H1 (cell line): ENCODE measurements around the gene TMEM120A. TPM values are rescaled to one million over a fixed set of nuclear protein-coding genes. Genes with fewer than 3 reads are reported as not detected.

ENCODE experiments used
- CHD2 ChIP-seq: IDR thresholded peaks from 2 replicates; pipeline ENCODE4 v1.6.1; 2012; ENCODE audit warnings: low read length, improper control_type of control experiment
- POU5F1 ChIP-seq: IDR thresholded peaks from 2 replicates; pipeline ENCODE4 v1.6.1; 2011; ENCODE audit warnings: low read depth, mild to moderate bottlenecking, low read length, moderate library complexity
- SAP30 ChIP-seq: fragments of 300-600 bp; sonication (generic); IDR thresholded peaks from 2 replicates; pipeline ENCODE4 v1.7.1; 2012; ENCODE audit warnings: low read length, moderate library complexity, mild to moderate bottlenecking, inconsistent platforms; ENCODE audit not compliant: insufficient read depth, insufficient replicate concordance
- SUZ12 ChIP-seq: fragments of 200-600 bp; sonication (generic); IDR thresholded peaks from 2 replicates; pipeline ENCODE4 v1.6.1; 2012; ENCODE audit warnings: mild to moderate bottlenecking, inconsistent platforms, low read length, moderate library complexity, mixed read lengths
- TAF1 ChIP-seq: IDR thresholded peaks from 2 replicates; pipeline ENCODE4 v1.6.1; 2011; ENCODE audit warnings: mild to moderate bottlenecking, low read depth, low read length
- ZNF274 ChIP-seq: IDR thresholded peaks from 2 replicates; pipeline ENCODE4 v1.7.0; 2012; ENCODE audit warnings: low read length, borderline replicate concordance; ENCODE audit errors: extremely low read depth
- polyA plus RNA-seq, 7 experiments: library from polyadenylated mRNA; depleted of rRNA in 3 of 7; stranded (reverse) in 5 of 7; unstranded in 2 of 7; fragments of >200 nt in 5 of 7; fragments of 200-250 nt in 2 of 7; gene quantifications; 1 replicate in 5 of 7; 2 replicates in 1 of 7; 4 replicates in 1 of 7; pipeline versions ENCODE4 v1.2.1 to v1.2.3, GENCODE V29; 2011 to 2013; ENCODE audit warnings: missing spikeins in 2 of 7, mixed read lengths in 2 of 7
- total RNA-seq: library from RNA; stranded (reverse); fragmentation: NEBNext Ultra II Directional; extraction: Animal tissue kit (Norgen Biotek cat#: 25700); gene quantifications from 2 replicates; pipeline ENCODE4 v1.2.1, GENCODE V29; 2021
- TF ChIP-seq, protein P1 (sequence below): fragments of 300-600 bp; sonication (generic); IDR thresholded peaks from 2 replicates; pipeline ENCODE4 v1.7.1; 2012; ENCODE audit warnings: low read length, moderate library complexity, mild to moderate bottlenecking, inconsistent platforms; ENCODE audit not compliant: insufficient replicate concordance

The TMEM120A gene
- total and polyA plus RNA-seq, 2 of the 8 experiments (the other 6 are each of a cell fraction or from before 2014, with no cell fraction given): 15.6 to 49.9 TPM

DNA sequence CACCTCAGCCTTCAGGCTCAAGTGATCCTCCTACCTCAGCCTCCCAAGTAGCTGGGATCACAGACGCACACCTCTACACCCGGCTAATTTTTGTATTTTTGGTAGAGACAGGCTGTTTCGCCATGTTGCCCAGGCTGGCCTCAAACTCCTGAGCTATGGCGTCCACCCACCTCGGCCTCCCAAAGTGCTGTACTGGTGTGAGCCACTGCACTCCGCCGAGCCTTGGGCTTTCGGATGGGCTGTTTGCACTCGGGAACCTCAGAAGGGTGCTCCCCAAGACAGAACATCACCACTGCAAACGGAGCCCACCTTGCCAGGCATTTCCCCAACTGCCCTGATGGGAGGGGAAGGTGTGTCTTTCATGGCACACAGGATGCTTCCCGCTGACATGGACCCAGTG lies 27.3 kb downstream of the TMEM120A start (continued):
- TF ChIP-seq, protein P1, sequence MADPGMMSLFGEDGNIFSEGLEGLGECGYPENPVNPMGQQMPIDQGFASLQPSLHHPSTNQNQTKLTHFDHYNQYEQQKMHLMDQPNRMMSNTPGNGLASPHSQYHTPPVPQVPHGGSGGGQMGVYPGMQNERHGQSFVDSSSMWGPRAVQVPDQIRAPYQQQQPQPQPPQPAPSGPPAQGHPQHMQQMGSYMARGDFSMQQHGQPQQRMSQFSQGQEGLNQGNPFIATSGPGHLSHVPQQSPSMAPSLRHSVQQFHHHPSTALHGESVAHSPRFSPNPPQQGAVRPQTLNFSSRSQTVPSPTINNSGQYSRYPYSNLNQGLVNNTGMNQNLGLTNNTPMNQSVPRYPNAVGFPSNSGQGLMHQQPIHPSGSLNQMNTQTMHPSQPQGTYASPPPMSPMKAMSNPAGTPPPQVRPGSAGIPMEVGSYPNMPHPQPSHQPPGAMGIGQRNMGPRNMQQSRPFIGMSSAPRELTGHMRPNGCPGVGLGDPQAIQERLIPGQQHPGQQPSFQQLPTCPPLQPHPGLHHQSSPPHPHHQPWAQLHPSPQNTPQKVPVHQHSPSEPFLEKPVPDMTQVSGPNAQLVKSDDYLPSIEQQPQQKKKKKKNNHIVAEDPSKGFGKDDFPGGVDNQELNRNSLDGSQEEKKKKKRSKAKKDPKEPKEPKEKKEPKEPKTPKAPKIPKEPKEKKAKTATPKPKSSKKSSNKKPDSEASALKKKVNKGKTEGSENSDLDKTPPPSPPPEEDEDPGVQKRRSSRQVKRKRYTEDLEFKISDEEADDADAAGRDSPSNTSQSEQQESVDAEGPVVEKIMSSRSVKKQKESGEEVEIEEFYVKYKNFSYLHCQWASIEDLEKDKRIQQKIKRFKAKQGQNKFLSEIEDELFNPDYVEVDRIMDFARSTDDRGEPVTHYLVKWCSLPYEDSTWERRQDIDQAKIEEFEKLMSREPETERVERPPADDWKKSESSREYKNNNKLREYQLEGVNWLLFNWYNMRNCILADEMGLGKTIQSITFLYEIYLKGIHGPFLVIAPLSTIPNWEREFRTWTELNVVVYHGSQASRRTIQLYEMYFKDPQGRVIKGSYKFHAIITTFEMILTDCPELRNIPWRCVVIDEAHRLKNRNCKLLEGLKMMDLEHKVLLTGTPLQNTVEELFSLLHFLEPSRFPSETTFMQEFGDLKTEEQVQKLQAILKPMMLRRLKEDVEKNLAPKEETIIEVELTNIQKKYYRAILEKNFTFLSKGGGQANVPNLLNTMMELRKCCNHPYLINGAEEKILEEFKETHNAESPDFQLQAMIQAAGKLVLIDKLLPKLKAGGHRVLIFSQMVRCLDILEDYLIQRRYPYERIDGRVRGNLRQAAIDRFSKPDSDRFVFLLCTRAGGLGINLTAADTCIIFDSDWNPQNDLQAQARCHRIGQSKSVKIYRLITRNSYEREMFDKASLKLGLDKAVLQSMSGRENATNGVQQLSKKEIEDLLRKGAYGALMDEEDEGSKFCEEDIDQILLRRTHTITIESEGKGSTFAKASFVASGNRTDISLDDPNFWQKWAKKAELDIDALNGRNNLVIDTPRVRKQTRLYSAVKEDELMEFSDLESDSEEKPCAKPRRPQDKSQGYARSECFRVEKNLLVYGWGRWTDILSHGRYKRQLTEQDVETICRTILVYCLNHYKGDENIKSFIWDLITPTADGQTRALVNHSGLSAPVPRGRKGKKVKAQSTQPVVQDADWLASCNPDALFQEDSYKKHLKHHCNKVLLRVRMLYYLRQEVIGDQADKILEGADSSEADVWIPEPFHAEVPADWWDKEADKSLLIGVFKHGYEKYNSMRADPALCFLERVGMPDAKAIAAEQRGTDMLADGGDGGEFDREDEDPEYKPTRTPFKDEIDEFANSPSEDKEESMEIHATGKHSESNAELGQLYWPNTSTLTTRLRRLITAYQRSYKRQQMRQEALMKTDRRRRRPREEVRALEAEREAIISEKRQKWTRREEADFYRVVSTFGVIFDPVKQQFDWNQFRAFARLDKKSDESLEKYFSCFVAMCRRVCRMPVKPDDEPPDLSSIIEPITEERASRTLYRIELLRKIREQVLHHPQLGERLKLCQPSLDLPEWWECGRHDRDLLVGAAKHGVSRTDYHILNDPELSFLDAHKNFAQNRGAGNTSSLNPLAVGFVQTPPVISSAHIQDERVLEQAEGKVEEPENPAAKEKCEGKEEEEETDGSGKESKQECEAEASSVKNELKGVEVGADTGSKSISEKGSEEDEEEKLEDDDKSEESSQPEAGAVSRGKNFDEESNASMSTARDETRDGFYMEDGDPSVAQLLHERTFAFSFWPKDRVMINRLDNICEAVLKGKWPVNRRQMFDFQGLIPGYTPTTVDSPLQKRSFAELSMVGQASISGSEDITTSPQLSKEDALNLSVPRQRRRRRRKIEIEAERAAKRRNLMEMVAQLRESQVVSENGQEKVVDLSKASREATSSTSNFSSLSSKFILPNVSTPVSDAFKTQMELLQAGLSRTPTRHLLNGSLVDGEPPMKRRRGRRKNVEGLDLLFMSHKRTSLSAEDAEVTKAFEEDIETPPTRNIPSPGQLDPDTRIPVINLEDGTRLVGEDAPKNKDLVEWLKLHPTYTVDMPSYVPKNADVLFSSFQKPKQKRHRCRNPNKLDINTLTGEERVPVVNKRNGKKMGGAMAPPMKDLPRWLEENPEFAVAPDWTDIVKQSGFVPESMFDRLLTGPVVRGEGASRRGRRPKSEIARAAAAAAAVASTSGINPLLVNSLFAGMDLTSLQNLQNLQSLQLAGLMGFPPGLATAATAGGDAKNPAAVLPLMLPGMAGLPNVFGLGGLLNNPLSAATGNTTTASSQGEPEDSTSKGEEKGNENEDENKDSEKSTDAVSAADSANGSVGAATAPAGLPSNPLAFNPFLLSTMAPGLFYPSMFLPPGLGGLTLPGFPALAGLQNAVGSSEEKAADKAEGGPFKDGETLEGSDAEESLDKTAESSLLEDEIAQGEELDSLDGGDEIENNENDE: no peak
- no peak for TF ChIP-seq SUZ12
- TF ChIP-seq SAP30: no peak
- no peak for TF ChIP-seq ZNF274
- no peak for TF ChIP-seq CHD2
- no peak for TF ChIP-seq TAF1
- no peak for TF ChIP-seq POU5F1
